ENCODE measurements around the gene SMAD2. TPM values are rescaled to one million over a fixed set of nuclear protein-coding genes. Genes with fewer than 3 reads are reported as not detected.

Gene SMAD2
- total and polyA plus RNA-seq, 11 donors, result 13.8 to 113 (median 88.1) TPM

DNA sequence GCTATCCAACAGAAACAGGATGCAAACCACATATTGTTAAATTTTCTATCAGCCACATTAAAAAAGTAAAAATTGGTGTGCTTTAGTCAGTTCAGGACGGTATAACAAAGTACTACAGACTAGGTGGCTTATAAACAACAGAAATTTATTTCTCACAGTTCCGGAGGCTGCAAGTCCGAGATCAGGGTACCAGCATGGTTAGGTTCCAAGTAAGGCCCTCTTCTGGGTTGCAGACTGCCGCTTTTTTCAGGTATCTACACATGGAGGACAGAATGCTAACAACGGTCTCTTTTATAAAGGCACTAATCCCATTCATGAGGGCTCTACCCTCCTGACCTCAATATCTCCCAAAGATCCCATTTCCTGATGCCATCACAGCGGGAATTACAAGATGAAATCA, 10.5 kb downstream of the SMAD2 start:
- no peaks in the 10 kb centered on the region for H3K27me3 ChIP-seq
- WGBS, 4 donors, result 93 to 95% (median 95%) methylated on average over 6 of the region's 6 CpGs
- no peak for DNase-seq
- ATAC-seq, result no peak
- H3K36me3 ChIP-seq, result peaks cover 0 to 4% (median 0%) of the 10 kb centered on the region in 9 donors
- no peak overlapping the region for H3K4me3 ChIP-seq
- peaks cover 0 to 85% (median 38%) of the 10 kb centered on the region in 12 donors for H3K4me1 ChIP-seq
- intact Hi-C loops (cut with DNase I), result loop anchor here in 1 of 10 donors (10.0 kb wide), 1 partner anchor 55 kb away; no protein-coding TSS in a partner anchor
- H3K9me3 ChIP-seq, result no peaks in the 10 kb centered on the region
- TF ChIP-seq POLR2A (IDR thresholded peaks at IDR 0.05), result no peak
- TF ChIP-seq, protein P1, sequence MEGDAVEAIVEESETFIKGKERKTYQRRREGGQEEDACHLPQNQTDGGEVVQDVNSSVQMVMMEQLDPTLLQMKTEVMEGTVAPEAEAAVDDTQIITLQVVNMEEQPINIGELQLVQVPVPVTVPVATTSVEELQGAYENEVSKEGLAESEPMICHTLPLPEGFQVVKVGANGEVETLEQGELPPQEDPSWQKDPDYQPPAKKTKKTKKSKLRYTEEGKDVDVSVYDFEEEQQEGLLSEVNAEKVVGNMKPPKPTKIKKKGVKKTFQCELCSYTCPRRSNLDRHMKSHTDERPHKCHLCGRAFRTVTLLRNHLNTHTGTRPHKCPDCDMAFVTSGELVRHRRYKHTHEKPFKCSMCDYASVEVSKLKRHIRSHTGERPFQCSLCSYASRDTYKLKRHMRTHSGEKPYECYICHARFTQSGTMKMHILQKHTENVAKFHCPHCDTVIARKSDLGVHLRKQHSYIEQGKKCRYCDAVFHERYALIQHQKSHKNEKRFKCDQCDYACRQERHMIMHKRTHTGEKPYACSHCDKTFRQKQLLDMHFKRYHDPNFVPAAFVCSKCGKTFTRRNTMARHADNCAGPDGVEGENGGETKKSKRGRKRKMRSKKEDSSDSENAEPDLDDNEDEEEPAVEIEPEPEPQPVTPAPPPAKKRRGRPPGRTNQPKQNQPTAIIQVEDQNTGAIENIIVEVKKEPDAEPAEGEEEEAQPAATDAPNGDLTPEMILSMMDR (IDR thresholded peaks at IDR 0.05), result no peak
- H3K27ac ChIP-seq, result no peak overlapping the region

DNA sequence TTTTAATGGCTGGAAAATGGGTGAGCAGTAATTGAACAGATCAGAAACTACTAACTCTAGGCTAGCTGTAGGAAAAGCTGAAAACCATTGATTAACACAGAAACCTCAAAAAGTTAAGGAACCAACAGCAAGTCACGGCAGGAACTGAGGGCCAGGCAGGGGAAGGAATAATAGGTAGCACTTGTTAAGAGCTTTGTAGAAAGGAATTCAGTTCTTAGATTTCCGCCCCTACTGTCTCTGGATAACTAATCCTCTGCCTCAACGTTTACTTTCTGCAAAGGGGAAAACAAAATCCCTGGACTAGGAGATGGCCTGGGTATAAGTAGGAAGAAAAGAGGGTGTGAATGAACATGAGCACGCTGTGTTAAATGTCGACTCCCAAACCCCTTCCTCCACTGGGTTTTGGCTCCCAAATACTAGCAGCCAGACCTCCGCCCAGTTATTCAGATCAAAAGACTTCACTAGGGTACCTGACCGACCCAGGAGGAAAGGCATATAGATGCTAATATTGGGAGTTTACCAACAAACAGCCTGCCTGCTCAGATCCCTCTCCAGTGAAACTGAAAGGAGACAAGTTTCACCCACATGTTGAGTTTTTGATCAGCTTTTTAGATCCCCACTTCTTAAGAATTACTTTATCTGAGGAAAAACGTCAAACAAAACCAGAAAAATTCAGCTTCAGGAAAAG, 12.4 kb downstream of the SMAD2 start:
- Histone ChIP-seq H3K9me3 (no peaks in the 10 kb centered on the region), H3K27me3 (no peaks in the 10 kb centered on the region), H3K27ac (no peak overlapping the region), H3K4me3 (no peak overlapping the region), H3K36me3 (peaks cover 0 to 4% (median 0%) of the 10 kb centered on the region in 9 donors), H3K4me1 (peaks cover 0 to 85% (median 50%) of the 10 kb centered on the region in 12 donors)
- ATAC-seq, result no peak
- TF ChIP-seq, protein P1 (IDR thresholded peaks at IDR 0.05), result no peak
- TF ChIP-seq POLR2A (IDR thresholded peaks at IDR 0.05), result no peak
- WGBS, 4 donors, result 76 to 80% (median 77%) methylated on average over 8 of the region's 8 CpGs
- intact Hi-C loops (cut with DNase I), result no loop called here
- DNase-seq, result no peak

DNA sequence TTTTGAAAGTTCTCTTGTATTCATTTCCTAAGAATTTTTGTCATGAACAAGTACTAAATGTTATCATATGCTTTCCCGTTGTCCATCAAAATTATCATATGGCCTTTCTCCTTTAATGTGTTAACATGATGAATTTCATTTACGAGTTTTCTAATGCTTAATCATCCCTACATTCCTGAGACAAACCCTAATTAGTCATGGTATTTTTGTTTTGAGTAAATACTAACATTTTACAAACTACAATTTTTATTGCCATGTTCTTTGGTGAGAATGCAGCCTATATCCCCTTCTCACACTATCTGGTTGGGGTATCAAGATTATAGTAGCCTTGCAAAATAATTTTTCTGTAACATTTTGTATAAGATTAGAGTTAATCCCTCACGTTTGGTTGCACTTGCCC, 14.5 kb downstream of the SMAD2 start:
- Histone ChIP-seq H3K27ac (no peak overlapping the region), H3K9me3 (no peaks in the 10 kb centered on the region), H3K4me1 (peaks cover 0 to 90% (median 54%) of the 10 kb centered on the region in 12 donors), H3K4me3 (no peak overlapping the region), H3K36me3 (peaks cover 0 to 6% (median 0%) of the 10 kb centered on the region in 9 donors), H3K27me3 (no peaks in the 10 kb centered on the region)
- intact Hi-C loops (cut with DNase I), result no loop called here
- no peak for TF ChIP-seq POLR2A (IDR thresholded peaks at IDR 0.05)
- TF ChIP-seq, protein P1 (IDR thresholded peaks at IDR 0.05), result no peak
- ATAC-seq, result no peak
- 81 to 87% (median 85%) methylated on average over 3 of the region's 3 CpGs for WGBS, 4 donors
- no peak for DNase-seq

DNA sequence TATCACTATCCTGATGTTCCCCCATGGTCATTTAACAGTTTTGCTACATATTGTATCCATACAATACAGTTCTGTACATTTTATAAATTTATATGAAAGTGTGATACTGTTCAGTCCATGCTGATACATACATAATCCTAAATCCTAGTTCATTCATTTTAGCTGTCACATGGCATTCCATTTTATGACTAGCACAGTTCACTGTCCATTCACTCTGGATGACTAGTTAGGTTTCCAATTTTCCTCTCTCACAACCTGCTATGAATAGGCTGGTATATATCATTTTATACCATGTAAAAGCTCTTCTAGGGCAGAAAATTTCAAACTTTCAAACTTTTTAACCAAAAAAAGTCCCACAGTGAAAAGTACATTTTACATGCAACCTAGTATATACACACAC, 15.2 kb downstream of the SMAD2 start:
- Histone ChIP-seq H3K36me3 (peaks cover 0 to 12% (median 0%) of the 10 kb centered on the region in 9 donors), H3K4me3 (no peak overlapping the region), H3K27me3 (no peaks in the 10 kb centered on the region), H3K27ac (no peak overlapping the region), H3K9me3 (no peaks in the 10 kb centered on the region), H3K4me1 (peaks cover 0 to 93% (median 51%) of the 10 kb centered on the region in 12 donors)
- DNase-seq (no peak), ATAC-seq (no peak)
- intact Hi-C loops (cut with DNase I), result no loop called here
- TF ChIP-seq POLR2A (IDR thresholded peaks at IDR 0.05), result no peak
- TF ChIP-seq, protein P1 (IDR thresholded peaks at IDR 0.05), result no peak

Data from heart left ventricle (tissue), 16 donors.